Fibroblast of lung (primary cell): ENCODE results near the gene RNF186. TPM values are rescaled to one million over a fixed set of nuclear protein-coding genes. Genes with fewer than 3 reads are reported as not detected.
A peak's percentile ranks its signal among the peaks of the same experiment; 100 is the strongest.

Experiments
- DNase-seq, 2 donors: peaks; one replicate each; pipeline versions ENCODE4 v3.0.0 to v3.0.0-alpha.2; 2010; ENCODE audit warnings: low read depth in 2 of 2
- H2AFZ ChIP-seq: 2 replicates; pipeline ENCODE4 v1.5.1; 2012; ENCODE audit warnings: low read length, control low read depth, inconsistent platforms
- H3K27ac ChIP-seq: 2 replicates; pipeline ENCODE4 v1.5.1; 2011; ENCODE audit warnings: low read length, control low read depth; ENCODE audit not compliant: insufficient read depth
- H3K27me3 ChIP-seq: 2 replicates; pipeline ENCODE4 v1.5.1; 2011; ENCODE audit warnings: mild to moderate bottlenecking, low read length; ENCODE audit not compliant: control insufficient read depth, insufficient read depth
- H3K36me3 ChIP-seq: 2 replicates; pipeline ENCODE4 v1.5.1; 2011; ENCODE audit warnings: low read length; ENCODE audit not compliant: control insufficient read depth, insufficient read depth
- H3K4me1 ChIP-seq: 2 replicates; pipeline ENCODE4 v1.5.1; 2011; ENCODE audit warnings: low read length; ENCODE audit not compliant: control insufficient read depth, insufficient read depth; ENCODE audit errors: extremely low read depth
- H3K4me2 ChIP-seq: 2 replicates; pipeline ENCODE4 v1.5.1; 2011; ENCODE audit warnings: low read length, control low read depth; ENCODE audit not compliant: insufficient read depth; ENCODE audit errors: extremely low read depth
- H3K4me3 ChIP-seq, 4 experiments: fragments of 200-600 bp in 1 of 4; sonication (generic) in 1 of 4; replicated peaks in 1 of 4; 2 replicates each; pipeline ENCODE4 v1.5.1; 2011 to 2016; ENCODE audit warnings: low read length in 4 of 4, low read depth in 3 of 4, mild to moderate bottlenecking in 3 of 4, control low read depth in 2 of 4, inconsistent platforms in 1 of 4, mixed read lengths in 1 of 4; ENCODE audit not compliant: insufficient read depth in 1 of 4; ENCODE audit errors: control extremely low read depth in 1 of 4
- H3K79me2 ChIP-seq: 2 replicates; pipeline ENCODE4 v1.5.1; 2012; ENCODE audit warnings: mild to moderate bottlenecking, low read length, inconsistent platforms; ENCODE audit not compliant: control insufficient read depth, insufficient read depth
- H3K9ac ChIP-seq: 2 replicates; pipeline ENCODE4 v1.5.1; 2011; ENCODE audit warnings: mild to moderate bottlenecking, low read length, control low read depth; ENCODE audit not compliant: insufficient read depth
- H3K9me3 ChIP-seq: 2 replicates; pipeline ENCODE4 v1.5.1; 2012; ENCODE audit warnings: low read depth, low read length; ENCODE audit not compliant: control insufficient read depth, insufficient read depth
- H4K20me1 ChIP-seq: 2 replicates; pipeline ENCODE4 v1.5.1; 2011; ENCODE audit warnings: low read length; ENCODE audit not compliant: control insufficient read depth, insufficient read depth; ENCODE audit errors: extremely low read depth
- CTCF ChIP-seq, 2 donors: IDR thresholded peaks in 1 of 2; conservative IDR thresholded peaks in 1 of 2; 1 replicate in 1 of 2; 2 replicates in 1 of 2; pipeline ENCODE4 v1.5.1; 2011 to 2012; ENCODE audit warnings: low read length in 2 of 2, control low read depth in 1 of 2, inconsistent platforms in 1 of 2, low read depth in 1 of 2, mild to moderate bottlenecking in 1 of 2
- EZH2 ChIP-seq: IDR thresholded peaks from 2 replicates; pipeline ENCODE4 v1.5.1; 2012; ENCODE audit warnings: low read length, control low read depth, mild to moderate bottlenecking; ENCODE audit errors: missing control alignments
- polyA plus RNA-seq, 2 donors: library from polyadenylated mRNA; depleted of rRNA in 1 of 2; stranded (reverse) in 1 of 2; unstranded in 1 of 2; fragments of >200 nt; gene quantifications; 2 replicates each; pipeline ENCODE4 v1.2.1, GENCODE V29; 2011 to 2012; ENCODE audit warnings: missing spikeins in 1 of 2
- total RNA-seq: library from RNA; depleted of rRNA; stranded (reverse); fragments of >200 nt; gene quantifications from 2 replicates; pipeline ENCODE4 v1.2.1, GENCODE V29; 2014

RNF186 gene
- total and polyA plus RNA-seq, 2 donors (not counting 1 experiment from before 2014, with no cell fraction given): not detected

DNA sequence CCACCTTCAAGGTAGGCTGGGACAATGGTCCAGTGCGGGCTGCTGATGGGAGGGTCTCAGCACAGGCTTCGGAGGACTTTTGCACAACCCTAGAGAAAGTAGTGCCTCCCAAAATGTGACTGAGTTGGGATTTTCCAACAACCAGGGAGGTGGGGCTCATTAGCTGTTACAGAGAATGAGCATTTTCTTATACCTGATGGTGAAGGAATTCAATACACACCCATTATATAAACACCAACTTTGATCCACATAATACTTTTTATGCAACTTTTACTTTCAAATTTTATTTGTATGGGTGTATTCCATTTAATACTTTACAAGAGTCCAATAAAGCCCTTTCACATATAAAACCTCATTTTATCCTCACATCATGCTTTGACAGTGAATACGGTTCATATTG, 31.3 kb upstream of the RNF186 start:
- Histone ChIP-seq H3K9me3 (no peaks in the 10 kb centered on the region), H3K4me1 (no peaks in the 10 kb centered on the region), H3K9ac (no peak overlapping the region), H3K36me3 (no peaks in the 10 kb centered on the region), H3K79me2 (no peaks in the 10 kb centered on the region), H3K27ac (no peak overlapping the region), H3K27me3 (peaks cover 2% of the 10 kb centered on the region), H4K20me1 (no peaks in the 10 kb centered on the region), H3K4me2 (no peak overlapping the region), H3K4me3 (no peak overlapping the region), H2AFZ (no peak overlapping the region)
- TF ChIP-seq CTCF (conservative IDR thresholded peaks at IDR 0.05 in 1 of 2, IDR thresholded peaks at IDR 0.05 in 1 of 2; ENCODE audit: low read depth in 1 of 2, low read length in 2 of 2) (no peak), EZH2 (no peak)
- no peak for DNase-seq

- Histone ChIP-seq H3K4me2 (no peak overlapping the region), H3K4me3 (no peak overlapping the region), H3K4me1 (no peaks in the 10 kb centered on the region), H4K20me1 (no peaks in the 10 kb centered on the region), H3K27me3 (peaks cover 2% of the 10 kb centered on the region), H3K9ac (no peak overlapping the region), H3K79me2 (no peaks in the 10 kb centered on the region), H3K36me3 (no peaks in the 10 kb centered on the region), H3K9me3 (no peaks in the 10 kb centered on the region), H2AFZ (no peak overlapping the region), H3K27ac (no peak overlapping the region)
- TF ChIP-seq EZH2 (no peak), CTCF (conservative IDR thresholded peaks at IDR 0.05 in 1 of 2, IDR thresholded peaks at IDR 0.05 in 1 of 2; ENCODE audit: low read depth in 1 of 2, low read length in 2 of 2) (no peak)
- no peak for DNase-seq
Observed at GRCh38 chr1:19845555-19845954, 30.5 kb upstream of the RNF186 start.

DNA sequence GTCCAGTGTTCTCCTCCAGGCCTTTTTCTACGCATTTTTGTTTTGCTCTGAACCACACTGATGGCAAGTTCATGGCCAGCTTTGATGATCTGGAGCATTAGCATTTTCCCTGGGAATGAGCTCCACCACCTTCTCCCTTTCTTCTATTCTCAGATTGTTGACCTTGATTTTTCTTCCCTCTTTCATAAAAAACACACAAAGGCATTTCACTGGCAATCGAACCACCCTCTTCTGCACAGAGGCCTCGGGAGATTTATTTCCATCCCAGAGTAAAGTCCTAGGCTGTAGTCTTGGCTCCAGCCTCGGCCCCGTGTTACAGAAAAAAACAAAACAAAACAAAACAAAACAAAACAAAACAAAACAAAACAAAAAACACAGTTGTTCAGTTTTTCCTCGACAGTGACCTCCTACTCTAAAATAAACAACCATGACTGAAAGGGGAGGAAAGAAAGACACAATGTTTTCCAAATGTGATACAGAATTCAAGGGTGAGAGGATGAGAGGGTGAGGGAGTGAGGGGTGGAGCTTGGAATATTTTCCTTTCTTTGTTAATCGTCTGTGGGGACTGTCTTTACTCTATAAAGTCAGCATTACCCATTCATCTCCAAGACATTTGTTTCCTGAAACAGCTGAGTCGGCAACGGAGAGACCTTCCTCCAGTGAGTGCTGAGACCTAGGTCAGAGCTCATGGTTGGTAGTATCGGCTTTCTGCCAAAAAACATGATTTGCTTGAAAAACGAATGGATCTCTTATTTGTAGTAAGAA, 29.8 kb upstream of the RNF186 start:
- H2AFZ ChIP-seq: no peak overlapping the region
- no peaks in the 10 kb centered on the region for H3K79me2 ChIP-seq
- TF ChIP-seq EZH2: no peak
- TF ChIP-seq CTCF (conservative IDR thresholded peaks at IDR 0.05 in 1 of 2, IDR thresholded peaks at IDR 0.05 in 1 of 2; ENCODE audit: low read depth in 1 of 2, low read length in 2 of 2): no peak
- H3K9me3 ChIP-seq: no peaks in the 10 kb centered on the region
- H3K36me3 ChIP-seq: no peaks in the 10 kb centered on the region
- no peak overlapping the region for H3K9ac ChIP-seq
- H3K27me3 ChIP-seq: peaks cover 2% of the 10 kb centered on the region
- peak in 1 of 2 donors; percentile 55 for DNase-seq
- H4K20me1 ChIP-seq: no peaks in the 10 kb centered on the region
- no peak overlapping the region for H3K4me3 ChIP-seq
- no peaks in the 10 kb centered on the region for H3K4me1 ChIP-seq
- H3K27ac ChIP-seq: no peak overlapping the region
- no peak overlapping the region for H3K4me2 ChIP-seq
